Raji (cell line): ENCODE data around the gene ABTB2.

ENCODE experiments used
- POLR2A ChIP-seq: IDR thresholded peaks from 2 replicates; pipeline ENCODE4 v1.6.1; 2011; ENCODE audit warnings: low read depth, low read length, control low read depth; ENCODE audit not compliant: insufficient read depth

Gene ABTB2

GRCh38 chr11:34339149-34340064 lies 18.4 kb downstream of the ABTB2 start:
- TF ChIP-seq POLR2A = no peak

GRCh38 chr11:34337016-34337415 lies 20.8 kb downstream of the ABTB2 start:
- TF ChIP-seq POLR2A = no peak

DNA sequence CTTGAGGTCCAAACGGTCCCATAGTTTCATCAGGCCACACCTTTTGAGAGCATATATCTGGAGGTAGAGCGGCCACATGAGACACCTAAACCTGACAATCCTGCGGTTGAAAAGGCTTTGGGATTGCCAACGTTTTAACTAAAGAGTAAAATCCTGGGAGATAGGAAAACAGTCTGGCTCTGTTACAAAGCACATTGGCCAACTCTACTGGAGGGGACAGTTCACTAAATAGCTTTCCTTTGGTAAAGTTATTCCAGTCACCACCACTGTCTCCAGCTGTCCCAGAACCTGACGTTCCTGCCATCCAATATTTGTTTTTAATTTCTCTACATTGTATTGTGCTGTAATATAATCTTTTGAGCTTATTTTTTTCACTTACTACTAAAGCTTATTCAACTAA lies 22.0 kb downstream of the ABTB2 start:
- TF ChIP-seq POLR2A = no peak

GRCh38 chr11:34335331-34335730 lies 22.5 kb downstream of the ABTB2 start:
- TF ChIP-seq POLR2A = no peak

- no peak for TF ChIP-seq POLR2A
These were observed 24.0 kb downstream of the ABTB2 start for GRCh38 chr11:34333787-34334186.

DNA sequence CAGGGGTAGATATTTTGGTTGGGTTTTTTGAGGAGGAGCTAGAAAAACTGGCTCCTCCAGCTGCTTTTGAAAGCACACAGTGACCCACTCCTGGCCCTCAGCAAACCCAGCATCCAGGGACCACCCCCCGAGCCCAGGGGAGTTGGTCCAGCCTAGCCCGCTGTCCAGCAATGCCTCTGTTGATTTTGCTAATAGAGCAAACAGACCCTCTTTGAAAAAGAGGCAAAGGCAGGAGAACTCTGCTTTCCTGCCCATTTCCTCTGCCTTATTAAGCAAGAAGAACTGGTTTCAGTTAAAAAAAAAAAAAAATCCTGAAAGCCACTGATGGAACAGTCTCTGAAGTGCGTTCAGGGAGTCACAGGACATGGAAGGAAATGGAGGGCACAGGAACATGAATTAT lies 25.3 kb downstream of the ABTB2 start:
- no peak for TF ChIP-seq POLR2A

GRCh38 chr11:34331736-34332135 lies 26.1 kb downstream of the ABTB2 start:
- no peak for TF ChIP-seq POLR2A

- no peak for TF ChIP-seq POLR2A
These were observed 26.5 kb downstream of the ABTB2 start for GRCh38 chr11:34331329-34331728.

DNA sequence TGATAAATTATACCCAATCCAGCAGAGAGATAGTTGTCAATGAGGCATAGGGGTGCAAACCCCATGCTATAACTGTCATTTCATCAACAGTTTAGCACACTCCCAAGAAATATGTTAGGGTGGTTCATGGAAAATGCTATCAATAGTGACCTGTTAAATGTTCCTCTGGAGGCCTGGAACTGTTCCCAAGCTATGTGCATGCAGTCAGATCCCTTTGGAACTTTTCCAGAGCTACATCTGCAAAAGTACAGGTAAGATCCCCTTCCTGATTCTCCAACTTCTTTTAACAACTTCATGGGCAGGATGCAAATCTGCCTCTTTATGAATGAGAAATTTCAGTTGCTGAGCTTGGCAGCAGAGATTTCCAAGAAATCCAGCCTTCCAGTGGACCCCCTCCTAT lies 27.2 kb downstream of the ABTB2 start:
- TF ChIP-seq POLR2A = no peak

GRCh38 chr11:34329876-34330275 lies 27.9 kb downstream of the ABTB2 start:
- TF ChIP-seq POLR2A = no peak

GRCh38 chr11:34328632-34328910 lies 29.2 kb downstream of the ABTB2 start:
- no peak for TF ChIP-seq POLR2A

GRCh38 chr11:34327804-34328631 lies 29.8 kb downstream of the ABTB2 start:
- TF ChIP-seq POLR2A = no peak

GRCh38 chr11:34324466-34324865 lies 33.3 kb downstream of the ABTB2 start:
- TF ChIP-seq POLR2A = no peak

DNA sequence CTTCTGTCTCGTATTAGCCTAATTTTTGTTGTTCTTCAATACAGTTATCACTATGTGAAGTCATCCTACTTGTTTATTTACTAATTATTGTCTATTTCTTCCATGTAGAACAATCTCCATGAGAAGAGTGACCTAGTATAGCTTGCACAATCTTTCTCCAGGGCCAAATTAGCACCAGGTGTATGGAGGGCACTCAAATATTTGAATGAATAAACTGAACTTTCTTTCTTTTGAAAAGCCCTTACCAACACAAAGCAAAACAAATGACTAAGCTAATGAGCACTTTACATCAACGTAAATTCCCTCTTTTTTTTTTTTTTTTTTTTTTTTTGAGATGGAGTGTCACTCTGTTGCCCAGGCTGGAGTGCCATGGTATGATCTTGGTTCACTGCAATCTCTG lies 34.2 kb downstream of the ABTB2 start:
- no peak for TF ChIP-seq POLR2A

GRCh38 chr11:34318111-34319037 lies 39.4 kb downstream of the ABTB2 start:
- no peak for TF ChIP-seq POLR2A

- no peak for TF ChIP-seq POLR2A
These were observed 40.1 kb downstream of the ABTB2 start for GRCh38 chr11:34317666-34318065.

- TF ChIP-seq POLR2A = no peak
These were observed 40.8 kb downstream of the ABTB2 start for GRCh38 chr11:34317036-34317360.
